Suprapubic skin (tissue), 4 donors: ENCODE data around the gene TAF11L13. TPM values are rescaled to one million over a fixed set of nuclear protein-coding genes. Genes with fewer than 3 reads are reported as not detected.

Experiments used
- DNase-seq, 2 donors: peaks; one replicate each; pipeline ENCODE4 v3.0.0-alpha.2; 2019; ENCODE audit warnings: low spot score in 2 of 2
- H3K27ac ChIP-seq: fragments of 200-600 bp; sonication (generic); one replicate; pipeline ENCODE4 v1.5.1; 2019
- H3K27me3 ChIP-seq: fragments of 200-600 bp; sonication (generic); one replicate; pipeline ENCODE4 v1.5.1; 2019
- H3K36me3 ChIP-seq: fragments of 200-600 bp; sonication (generic); one replicate; pipeline ENCODE4 v1.5.1; 2019
- H3K4me1 ChIP-seq: fragments of 200-600 bp; sonication (generic); one replicate; pipeline ENCODE4 v1.5.1; 2019
- H3K4me3 ChIP-seq: fragments of 200-600 bp; sonication (generic); one replicate; pipeline ENCODE4 v1.5.1; 2019; ENCODE audit warnings: mild to moderate bottlenecking
- H3K9me3 ChIP-seq: fragments of 200-600 bp; sonication (generic); one replicate; pipeline ENCODE4 v1.5.1; 2019
- EP300 ChIP-seq: sonication (generic); formaldehyde crosslinking; IDR thresholded peaks from one replicate; pipeline ENCODE4 v1.6.1; 2017; ENCODE audit warnings: antibody characterized with exemption
- POLR2A ChIP-seq, 2 donors: fragments of 450-650 bp; IDR thresholded peaks; one replicate each; pipeline ENCODE4 v1.6.1; 2017; ENCODE audit warnings: antibody characterized with exemption in 2 of 2, mild to moderate bottlenecking in 2 of 2, moderate library complexity in 2 of 2
- POLR2AphosphoS5 ChIP-seq, 3 donors: sonication (generic); formaldehyde crosslinking; IDR thresholded peaks; one replicate each; pipeline ENCODE4 v1.6.1; 2017; ENCODE audit warnings: antibody characterized with exemption in 3 of 3
- WGBS: methylation state at CpG from one replicate; pipeline ENCODE4 v1.1.5; 2018; 5-methylcytosine and 5-hydroxymethylcytosine counted together
- total RNA-seq, 4 donors: library from RNA; depleted of rRNA; stranded (reverse); fragments of >200 nt; gene quantifications; one replicate each; pipeline ENCODE4 v1.1.0, GENCODE V29; 2016
- TF ChIP-seq, protein P1 (sequence below), 2 donors: fragments of 200-600 bp in 1 of 2; fragments of 450-650 bp in 1 of 2; sonication (generic) in 1 of 2; IDR thresholded peaks; one replicate each; pipeline ENCODE4 v1.5.1; 2016 to 2019; ENCODE audit warnings: antibody characterized with exemption in 2 of 2, mild to moderate bottlenecking in 1 of 2, moderate library complexity in 1 of 2

TAF11L13 gene
- total RNA-seq, 4 donors from 2014 or later: not detected

DNA sequence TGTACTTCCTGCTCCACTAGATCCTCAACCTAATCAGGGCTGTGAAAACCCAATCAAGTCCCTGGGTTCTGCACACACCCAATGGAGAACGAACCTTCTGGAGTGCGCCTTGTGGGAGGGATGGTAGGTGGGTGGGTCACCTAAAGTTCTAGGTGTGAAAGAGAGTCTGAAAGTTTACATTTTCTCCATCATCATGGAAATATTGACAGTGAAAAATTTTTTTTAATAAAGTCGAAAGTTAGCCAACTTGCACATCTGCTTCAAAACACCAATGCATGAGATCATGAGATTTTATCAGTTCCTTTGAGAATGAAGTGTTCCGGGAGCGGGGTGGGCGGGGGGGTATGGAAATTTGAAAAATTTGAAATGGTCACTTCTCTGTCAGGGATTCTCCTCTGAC, 24.0 kb downstream of the TAF11L13 start:
- 63% methylated on average over 1 of the region's 6 CpGs for WGBS
- no peak for TF ChIP-seq POLR2AphosphoS5 (IDR thresholded peaks at IDR 0.05)
- TF ChIP-seq, protein P1, sequence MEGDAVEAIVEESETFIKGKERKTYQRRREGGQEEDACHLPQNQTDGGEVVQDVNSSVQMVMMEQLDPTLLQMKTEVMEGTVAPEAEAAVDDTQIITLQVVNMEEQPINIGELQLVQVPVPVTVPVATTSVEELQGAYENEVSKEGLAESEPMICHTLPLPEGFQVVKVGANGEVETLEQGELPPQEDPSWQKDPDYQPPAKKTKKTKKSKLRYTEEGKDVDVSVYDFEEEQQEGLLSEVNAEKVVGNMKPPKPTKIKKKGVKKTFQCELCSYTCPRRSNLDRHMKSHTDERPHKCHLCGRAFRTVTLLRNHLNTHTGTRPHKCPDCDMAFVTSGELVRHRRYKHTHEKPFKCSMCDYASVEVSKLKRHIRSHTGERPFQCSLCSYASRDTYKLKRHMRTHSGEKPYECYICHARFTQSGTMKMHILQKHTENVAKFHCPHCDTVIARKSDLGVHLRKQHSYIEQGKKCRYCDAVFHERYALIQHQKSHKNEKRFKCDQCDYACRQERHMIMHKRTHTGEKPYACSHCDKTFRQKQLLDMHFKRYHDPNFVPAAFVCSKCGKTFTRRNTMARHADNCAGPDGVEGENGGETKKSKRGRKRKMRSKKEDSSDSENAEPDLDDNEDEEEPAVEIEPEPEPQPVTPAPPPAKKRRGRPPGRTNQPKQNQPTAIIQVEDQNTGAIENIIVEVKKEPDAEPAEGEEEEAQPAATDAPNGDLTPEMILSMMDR (IDR thresholded peaks at IDR 0.05): no peak
- H3K4me3 ChIP-seq: no peak overlapping the region
- DNase-seq: no peak
- no peak overlapping the region for H3K27ac ChIP-seq
- H3K27me3 ChIP-seq: no peaks in the 10 kb centered on the region
- H3K4me1 ChIP-seq: no peaks in the 10 kb centered on the region
- H3K9me3 ChIP-seq: no peaks in the 10 kb centered on the region
- no peaks in the 10 kb centered on the region for H3K36me3 ChIP-seq

GRCh38 chr5:17663182-17663581, 31.3 kb downstream of the TAF11L13 start:
- Histone ChIP-seq H3K9me3 (no peaks in the 10 kb centered on the region), H3K4me3 (no peak overlapping the region), H3K27me3 (no peaks in the 10 kb centered on the region), H3K27ac (no peak overlapping the region), H3K36me3 (no peaks in the 10 kb centered on the region), H3K4me1 (no peaks in the 10 kb centered on the region)
- 59% methylated on average over 5 of the region's 8 CpGs for WGBS
- TF ChIP-seq EP300: no peak
- TF ChIP-seq POLR2AphosphoS5 (IDR thresholded peaks at IDR 0.05): no peak
- TF ChIP-seq, protein P1 (IDR thresholded peaks at IDR 0.05): no peak
- TF ChIP-seq POLR2A (IDR thresholded peaks at IDR 0.05): no peak
- DNase-seq: no peak

GRCh38 chr5:17665836-17666235, 33.9 kb downstream of the TAF11L13 start:
- Histone ChIP-seq H3K4me1 (no peaks in the 10 kb centered on the region), H3K27me3 (no peaks in the 10 kb centered on the region), H3K4me3 (no peak overlapping the region), H3K36me3 (no peaks in the 10 kb centered on the region), H3K9me3 (no peaks in the 10 kb centered on the region), H3K27ac (no peak overlapping the region)
- no peak for DNase-seq
- TF ChIP-seq, protein P1 (IDR thresholded peaks at IDR 0.05): no peak
- TF ChIP-seq EP300: no peak
- TF ChIP-seq POLR2AphosphoS5 (IDR thresholded peaks at IDR 0.05): no peak
- no peak for TF ChIP-seq POLR2A (IDR thresholded peaks at IDR 0.05)
- WGBS: 100% methylated on average over 2 of the region's 2 CpGs

- Histone ChIP-seq H3K4me3 (no peak overlapping the region), H3K27me3 (no peaks in the 10 kb centered on the region), H3K4me1 (no peaks in the 10 kb centered on the region), H3K27ac (no peak overlapping the region), H3K9me3 (no peaks in the 10 kb centered on the region), H3K36me3 (no peaks in the 10 kb centered on the region)
- no peak for TF ChIP-seq POLR2AphosphoS5 (IDR thresholded peaks at IDR 0.05)
- 84% methylated on average over 3 of the region's 3 CpGs for WGBS
- no peak for DNase-seq
Observed at GRCh38 chr5:17666726-17667235, 34.9 kb downstream of the TAF11L13 start.

DNA sequence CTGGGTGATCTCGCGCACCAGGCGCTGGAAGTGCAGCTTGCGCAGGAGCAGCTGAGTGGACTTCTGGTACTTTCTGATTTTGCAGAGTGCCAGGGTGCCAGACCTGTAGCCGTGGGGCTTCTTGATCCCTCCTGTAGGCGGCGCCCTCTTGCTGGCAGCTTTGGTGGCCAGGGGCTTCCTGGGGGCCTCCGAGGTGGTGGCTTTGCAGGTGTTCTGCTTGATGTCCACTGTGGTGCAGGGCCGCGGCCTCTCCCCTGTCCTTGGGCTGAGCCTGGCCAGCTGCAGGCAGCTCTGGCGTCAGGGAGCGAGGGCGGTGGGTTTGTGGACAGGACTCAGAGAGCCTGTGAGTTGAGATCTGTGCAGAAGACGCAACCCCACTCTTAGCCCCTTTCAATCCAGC, 38.5 kb downstream of the TAF11L13 start:
- TF ChIP-seq POLR2A (IDR thresholded peaks at IDR 0.05): no peak
- no peaks in the 10 kb centered on the region for H3K4me1 ChIP-seq
- WGBS: no CpG with 5 or more reads among the region's 14 CpGs

DNA sequence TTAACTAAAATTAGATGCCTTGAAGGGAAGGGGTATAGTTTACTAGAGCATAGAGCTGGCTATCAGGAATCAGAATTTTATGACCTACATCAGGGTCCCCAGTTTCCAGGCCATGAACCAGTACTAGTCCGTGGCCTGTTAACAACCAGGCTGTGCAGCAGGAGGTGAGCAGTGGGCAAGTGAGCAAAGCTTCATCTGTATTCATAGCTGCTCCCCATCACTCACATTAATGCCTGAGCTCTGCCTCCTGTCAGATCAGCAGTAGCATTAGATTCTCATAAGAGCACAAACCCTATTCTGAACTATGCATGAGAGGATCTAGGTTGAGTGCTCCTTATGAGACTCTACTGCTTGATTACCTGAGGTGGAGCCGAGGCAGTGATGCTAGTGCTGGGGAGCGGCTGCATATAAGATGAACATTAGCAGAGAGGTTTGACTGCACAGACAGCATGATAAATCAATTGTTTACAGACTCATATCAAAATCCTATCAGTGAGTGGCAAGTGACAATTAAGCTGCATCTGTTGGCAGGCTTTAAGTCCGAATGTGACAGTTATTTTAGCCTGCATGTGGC, 47.0 kb downstream of the TAF11L13 start:
- Histone ChIP-seq H3K9me3 (no peaks in the 10 kb centered on the region), H3K4me1 (no peaks in the 10 kb centered on the region), H3K36me3 (no peaks in the 10 kb centered on the region), H3K27me3 (no peaks in the 10 kb centered on the region), H3K4me3 (no peak overlapping the region), H3K27ac (no peak overlapping the region)
- 70% methylated on average over 2 of the region's 4 CpGs for WGBS
- DNase-seq: no peak
- no peak for TF ChIP-seq POLR2AphosphoS5 (IDR thresholded peaks at IDR 0.05)
- TF ChIP-seq POLR2A (IDR thresholded peaks at IDR 0.05): no peak
- TF ChIP-seq, protein P1 (IDR thresholded peaks at IDR 0.05): no peak
- no peak for TF ChIP-seq EP300

More for the DNA sequence above, 38.5 kb downstream of the TAF11L13 start:
- Histone ChIP-seq H3K27ac (no peak overlapping the region), H3K36me3 (no peaks in the 10 kb centered on the region), H3K9me3 (no peaks in the 10 kb centered on the region), H3K27me3 (no peaks in the 10 kb centered on the region), H3K4me3 (no peak overlapping the region)
- no peak for DNase-seq
